ENCODE data around the gene TMEM100.

The TMEM100 gene

GRCh38 chr17:55764610-55765009 lies 41.9 kb upstream of the TMEM100 start:
- DNase-seq (ENCODE audit: low read depth), result no peak
- H3K4me3 ChIP-seq (ENCODE audit: low read depth, low read length), result no peak overlapping the region
- no peak for TF ChIP-seq CTCF (IDR thresholded peaks at IDR 0.05; ENCODE audit: control insufficient read depth, extremely low read depth, insufficient read depth)

- TF ChIP-seq CTCF (IDR thresholded peaks at IDR 0.05; ENCODE audit: control insufficient read depth, extremely low read depth, insufficient read depth), result no peak
- H3K4me3 ChIP-seq (ENCODE audit: low read depth, low read length), result no peak overlapping the region
- DNase-seq (ENCODE audit: low read depth), result no peak
Measured at GRCh38 chr17:55763856-55764255, 41.2 kb upstream of the TMEM100 start.

GRCh38 chr17:55762086-55762858 lies 39.6 kb upstream of the TMEM100 start:
- H3K4me3 ChIP-seq (ENCODE audit: low read depth, low read length), result no peak overlapping the region
- DNase-seq (ENCODE audit: low read depth), result no peak
- no peak for TF ChIP-seq CTCF (IDR thresholded peaks at IDR 0.05; ENCODE audit: control insufficient read depth, extremely low read depth, insufficient read depth)

GRCh38 chr17:55760643-55761355 lies 38.1 kb upstream of the TMEM100 start:
- no peak overlapping the region for H3K4me3 ChIP-seq (ENCODE audit: low read depth, low read length)
- no peak for TF ChIP-seq CTCF (IDR thresholded peaks at IDR 0.05; ENCODE audit: control insufficient read depth, extremely low read depth, insufficient read depth)
- no peak for DNase-seq (ENCODE audit: low read depth)

GRCh38 chr17:55758171-55758570 lies 35.5 kb upstream of the TMEM100 start:
- no peak for TF ChIP-seq CTCF (IDR thresholded peaks at IDR 0.05; ENCODE audit: control insufficient read depth, extremely low read depth, insufficient read depth)
- no peak for DNase-seq (ENCODE audit: low read depth)
- no peak overlapping the region for H3K4me3 ChIP-seq (ENCODE audit: low read depth, low read length)

GRCh38 chr17:55757659-55758058 lies 35.0 kb upstream of the TMEM100 start:
- DNase-seq (ENCODE audit: low read depth), result no peak
- H3K4me3 ChIP-seq (ENCODE audit: low read depth, low read length), result no peak overlapping the region
- no peak for TF ChIP-seq CTCF (IDR thresholded peaks at IDR 0.05; ENCODE audit: control insufficient read depth, extremely low read depth, insufficient read depth)

Data from LNCaP clone FGC (cell line).